Adrenal gland (tissue), 12 donors: Measurements from ENCODE around the gene CDHR1. TPM values are rescaled to one million over a fixed set of nuclear protein-coding genes. Genes with fewer than 3 reads are reported as not detected.
A peak's percentile ranks its signal among the peaks of the same experiment; 100 is the strongest.

Source experiments
- DNase-seq, 7 donors: peaks; one replicate each; pipeline ENCODE4 v3.0.0-alpha.2; 2019 to 2020
- H3K27ac ChIP-seq, 5 donors: fragments of 200-600 bp; sonication (generic) in 4 of 5; 1 replicate in 3 of 5; 2 replicates in 2 of 5; pipeline versions ENCODE4 v1.5.1 to v1.8.0; 2016 to 2020; ENCODE audit warnings: mild to moderate bottlenecking in 1 of 5
- H3K27me3 ChIP-seq: fragments of 200-600 bp; 2 replicates; pipeline ENCODE4 v1.8.0; 2021
- H3K36me3 ChIP-seq, 2 donors: fragments of 200-600 bp; replicated peaks in 1 of 2; 1 replicate in 1 of 2; 2 replicates in 1 of 2; pipeline versions ENCODE4 v1.5.1 to v1.8.0; 2018 to 2022
- H3K4me1 ChIP-seq, 2 donors: fragments of 200-600 bp; replicated peaks in 1 of 2; 1 replicate in 1 of 2; 2 replicates in 1 of 2; pipeline versions ENCODE4 v1.5.1 to v1.8.0; 2018 to 2021
- H3K4me3 ChIP-seq, 4 donors: fragments of 200-600 bp; sonication (generic) in 3 of 4; one replicate each; pipeline ENCODE4 v1.5.1; 2016 to 2018
- H3K9me3 ChIP-seq, 3 donors: fragments of 200-600 bp; sonication (generic) in 1 of 3; replicated peaks in 1 of 3; 1 replicate in 2 of 3; 2 replicates in 1 of 3; pipeline versions ENCODE4 v1.5.1 to v1.8.0; 2016 to 2021
- POLR2A ChIP-seq, 2 donors: fragments of 450-650 bp; IDR thresholded peaks; one replicate each; pipeline ENCODE4 v1.6.1; 2017; ENCODE audit warnings: antibody characterized with exemption in 2 of 2, mild to moderate bottlenecking in 2 of 2, moderate library complexity in 1 of 2
- WGBS, 4 donors: extraction: QIAGEN DNeasy Blood & Tissue Kit in 2 of 4; methylation state at CpG; one replicate each; pipeline versions ENCODE4 v1.1.5 to v1.1.7; 2013 to 2017; 5-methylcytosine and 5-hydroxymethylcytosine counted together
- intact Hi-C, 2 donors: fragments of 100-400 bp; cut with DNase I; formaldehyde crosslinking; loops; one replicate each; pipeline versions ENCODE4 v1.14.1 to v1.15.0; 2022 to 2023
- polyA plus RNA-seq, 3 donors: library from polyadenylated mRNA; stranded (reverse); fragments of 200-250 nt in 2 of 3; fragments of 350-450 nt in 1 of 3; fragmentation: Illumina TruSeq in 1 of 3; extraction: RNeasy Lipid Tissue Mini Kit (QIAGEN cat#74804) in 1 of 3; gene quantifications; one replicate each; pipeline ENCODE4 v1.2.3, GENCODE V29; 2013 to 2014
- total RNA-seq, 9 donors: library from RNA; depleted of rRNA in 4 of 9; stranded (reverse); fragments of >200 nt in 4 of 9; fragments of 120-200 nt in 1 of 9; fragmentation: NEBNext Ultra II Directional in 1 of 9; extraction: Animal tissue kit (Norgen Biotek cat#: 25700) in 1 of 9; gene quantifications; one replicate each; pipeline versions ENCODE4 v1.1.0 to v1.2.4, GENCODE V29; 2013 to 2023
- TF ChIP-seq, protein P1 (sequence below), 6 experiments: fragments of 450-650 bp in 4 of 6; fragments of 200-600 bp in 2 of 6; sonication (generic) in 1 of 6; IDR thresholded peaks; 1 replicate in 5 of 6; 2 replicates in 1 of 6; pipeline versions ENCODE4 v1.5.1 to v1.8.0; 2016 to 2021; ENCODE audit warnings: antibody characterized with exemption in 6 of 6, mild to moderate bottlenecking in 2 of 6, moderate library complexity in 1 of 6
- donor health status: healthy with polysubstance abuse.
- donor health status: Bipolar disorder and iron deficiency.
- donor health status: DM: yes; HTN: yes; CAD: no.
- donor health status: DM: no; HTN: no; CAD: no.
- donor health status: DM: no; HTN: no; CAD: no.
- donor health status: DM: yes; HTN: yes; CAD: no.

CDHR1 gene
- total and polyA plus RNA-seq, 12 donors, result 0.09 to 7.7 (median 0.47) TPM

DNA sequence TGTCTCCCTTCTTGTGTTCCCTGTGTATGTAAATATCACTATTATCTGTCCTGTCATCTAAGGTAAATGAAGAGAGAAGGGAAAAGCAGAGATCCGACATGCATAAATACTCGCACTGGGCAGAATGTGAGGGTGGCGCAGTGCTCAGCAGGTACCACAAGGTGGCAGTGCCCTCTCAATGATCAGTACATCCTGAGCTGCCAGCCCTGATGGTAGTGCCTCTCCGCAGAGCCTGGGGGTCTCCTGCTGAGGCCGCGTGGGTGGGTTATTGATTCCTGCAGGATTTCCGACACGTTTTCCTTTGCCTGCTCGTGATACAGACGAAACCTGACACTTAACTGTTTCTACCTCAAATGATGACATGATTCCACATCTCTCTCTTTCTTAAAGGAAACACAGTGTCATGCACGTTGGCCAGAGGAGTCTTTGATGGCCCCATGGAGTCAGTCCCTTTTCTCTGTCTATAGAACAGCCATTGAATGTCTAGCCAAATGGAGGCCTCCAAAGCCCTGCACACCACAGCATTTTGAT lies 70.3 kb downstream of the CDHR1 start:
- Histone ChIP-seq H3K4me1 (no peaks in the 10 kb centered on the region), H3K27ac (no peak overlapping the region), H3K36me3 (no peaks in the 10 kb centered on the region), H3K27me3 (no peaks in the 10 kb centered on the region), H3K4me3 (no peak overlapping the region), H3K9me3 (no peaks in the 10 kb centered on the region)
- peak; percentile 48 to 90 (median 74) for DNase-seq
- WGBS, 4 donors, result 2 to 4% (median 3%) methylated on average over 11 of the region's 11 CpGs
- no peak for TF ChIP-seq POLR2A (IDR thresholded peaks at IDR 0.05)
- TF ChIP-seq, protein P1, sequence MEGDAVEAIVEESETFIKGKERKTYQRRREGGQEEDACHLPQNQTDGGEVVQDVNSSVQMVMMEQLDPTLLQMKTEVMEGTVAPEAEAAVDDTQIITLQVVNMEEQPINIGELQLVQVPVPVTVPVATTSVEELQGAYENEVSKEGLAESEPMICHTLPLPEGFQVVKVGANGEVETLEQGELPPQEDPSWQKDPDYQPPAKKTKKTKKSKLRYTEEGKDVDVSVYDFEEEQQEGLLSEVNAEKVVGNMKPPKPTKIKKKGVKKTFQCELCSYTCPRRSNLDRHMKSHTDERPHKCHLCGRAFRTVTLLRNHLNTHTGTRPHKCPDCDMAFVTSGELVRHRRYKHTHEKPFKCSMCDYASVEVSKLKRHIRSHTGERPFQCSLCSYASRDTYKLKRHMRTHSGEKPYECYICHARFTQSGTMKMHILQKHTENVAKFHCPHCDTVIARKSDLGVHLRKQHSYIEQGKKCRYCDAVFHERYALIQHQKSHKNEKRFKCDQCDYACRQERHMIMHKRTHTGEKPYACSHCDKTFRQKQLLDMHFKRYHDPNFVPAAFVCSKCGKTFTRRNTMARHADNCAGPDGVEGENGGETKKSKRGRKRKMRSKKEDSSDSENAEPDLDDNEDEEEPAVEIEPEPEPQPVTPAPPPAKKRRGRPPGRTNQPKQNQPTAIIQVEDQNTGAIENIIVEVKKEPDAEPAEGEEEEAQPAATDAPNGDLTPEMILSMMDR (IDR thresholded peaks at IDR 0.05), result peak; percentile 77 to 94 (median 92)
- intact Hi-C loops, result loop anchor here (2.0 to 10.0 kb wide), 3 partner anchors 110 to 274 kb away; no protein-coding TSS in a partner anchor

- no peak overlapping the region for H3K27ac ChIP-seq
- H3K27me3 ChIP-seq, result no peaks in the 10 kb centered on the region
- intact Hi-C loops, result loop anchor here (2.0 to 10.0 kb wide), 3 partner anchors 109 to 273 kb away; no protein-coding TSS in a partner anchor
- TF ChIP-seq, protein P1 (IDR thresholded peaks at IDR 0.05), result no peak
- no peak for TF ChIP-seq POLR2A (IDR thresholded peaks at IDR 0.05)
- no peak for DNase-seq
- 74 to 85% (median 79%) methylated on average over 4 of the region's 4 CpGs for WGBS, 4 donors
- H3K36me3 ChIP-seq, result no peaks in the 10 kb centered on the region
- H3K4me3 ChIP-seq, result no peak overlapping the region
- H3K4me1 ChIP-seq, result no peaks in the 10 kb centered on the region
- no peaks in the 10 kb centered on the region for H3K9me3 ChIP-seq
These were observed 71.1 kb downstream of the CDHR1 start for GRCh38 chr10:84265418-84265817.

DNA sequence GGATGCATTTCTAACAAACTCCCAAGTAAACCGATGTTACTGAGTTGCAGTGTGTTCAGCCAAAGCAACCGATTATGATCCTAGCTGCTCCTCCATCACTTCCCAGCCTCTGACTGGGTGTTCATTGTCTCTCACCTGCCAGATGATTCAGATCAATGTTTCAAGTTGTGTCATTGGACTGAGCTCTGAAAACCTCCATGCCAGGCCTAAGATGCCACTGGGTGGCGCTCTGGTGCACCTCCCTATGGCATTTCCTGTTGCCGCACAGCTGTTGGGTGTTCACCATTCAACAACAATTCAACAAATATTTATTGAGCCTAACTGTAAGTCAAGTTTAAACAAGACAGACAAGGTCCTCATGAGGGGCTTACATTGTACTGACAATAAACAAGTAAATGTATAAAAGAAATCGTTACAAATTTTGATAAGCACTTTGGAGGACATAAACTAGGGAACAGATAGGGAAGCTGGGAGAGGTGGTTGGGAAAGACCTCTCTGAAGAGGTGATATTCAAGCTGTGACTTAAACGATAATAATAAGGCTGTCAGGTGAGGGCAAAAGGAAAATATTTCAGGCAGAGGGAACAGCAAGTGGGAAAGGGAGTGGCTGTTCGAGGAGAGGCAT lies 73.3 kb downstream of the CDHR1 start:
- Histone ChIP-seq H3K27ac (no peak overlapping the region), H3K36me3 (no peaks in the 10 kb centered on the region), H3K4me1 (no peaks in the 10 kb centered on the region), H3K9me3 (no peaks in the 10 kb centered on the region), H3K4me3 (no peak overlapping the region), H3K27me3 (no peaks in the 10 kb centered on the region)
- TF ChIP-seq POLR2A (IDR thresholded peaks at IDR 0.05), result no peak
- TF ChIP-seq, protein P1 (IDR thresholded peaks at IDR 0.05), result peak; percentile 18 to 49 (median 33)
- peak in 5 of 7 donors; percentile 24 to 68 (median 48) for DNase-seq
- 39 to 44% (median 43%) methylated on average over 7 of the region's 7 CpGs for WGBS, 4 donors
- intact Hi-C loops, result loop anchor here (5.0 to 10.0 kb wide), 2 partner anchors 107 to 270 kb away; no protein-coding TSS in a partner anchor

- intact Hi-C loops, result loop anchor here (5.0 to 10.0 kb wide), 2 partner anchors 106 to 268 kb away; no protein-coding TSS in a partner anchor
- TF ChIP-seq POLR2A (IDR thresholded peaks at IDR 0.05), result no peak
- TF ChIP-seq, protein P1 (IDR thresholded peaks at IDR 0.05), result no peak
- no peak for DNase-seq
- 54 to 80% (median 65%) methylated on average over 1 of the region's 1 CpG for WGBS, 4 donors
- Histone ChIP-seq H3K4me1 (no peaks in the 10 kb centered on the region), H3K4me3 (no peak overlapping the region), H3K27me3 (peaks cover 2% of the 10 kb centered on the region), H3K9me3 (no peaks in the 10 kb centered on the region), H3K27ac (no peak overlapping the region), H3K36me3 (no peaks in the 10 kb centered on the region)
These were observed 74.8 kb downstream of the CDHR1 start for GRCh38 chr10:84269162-84269561.

Other genes with a start within 250 kb of the CDHR1 start
- gene GHITM, start 55.0 kb upstream of the CDHR1 start, total RNA-seq, result 100 to 1,000 TPM; 195 to 392 (median 278) TPM
- gene GHITM, start 55.0 kb upstream of the CDHR1 start, polyA plus RNA-seq, result 100 to 1,000 TPM in 1 of 3 donors, 10 to 100 TPM in 2; 77.3 to 492 (median 96.0) TPM
- gene GPR15LG, start 20.7 kb upstream of the CDHR1 start, total RNA-seq, result under 1 TPM in 1 of 9 donors, not detected in 8; 0.25 TPM
- gene GPR15LG, start 20.7 kb upstream of the CDHR1 start, polyA plus RNA-seq, result not detected
- gene LRIT2, start 31.0 kb downstream of the CDHR1 start, total RNA-seq, result not detected
- not detected for gene LRIT2, start 31.0 kb downstream of the CDHR1 start, polyA plus RNA-seq
- gene LRIT1, start 47.0 kb downstream of the CDHR1 start, total RNA-seq, result under 1 TPM in 1 of 9 donors, not detected in 8; 0.06 TPM
- gene LRIT1, start 47.0 kb downstream of the CDHR1 start, polyA plus RNA-seq, result not detected
- gene RGR, start 50.5 kb downstream of the CDHR1 start, total RNA-seq, result not detected
- under 1 TPM in 1 of 3 donors, not detected in 2; 0.17 TPM for gene RGR, start 50.5 kb downstream of the CDHR1 start, polyA plus RNA-seq
- 10 to 100 TPM; 22.2 to 63.9 (median 39.2) TPM for gene CCSER2, start 134.1 kb downstream of the CDHR1 start, total RNA-seq
- 10 to 100 TPM in 1 of 3 donors, 1 to 10 TPM in 2; 8.3 to 49.2 (median 8.6) TPM for gene CCSER2, start 134.1 kb downstream of the CDHR1 start, polyA plus RNA-seq